RPMI8226 (cell line): ENCODE measurements around the gene SAMHD1.
A peak's percentile ranks its signal among the peaks of the same experiment; 100 is the strongest.
"Not testable (repeated sequence)": the region's sequence is repeated elsewhere in the genome, so short reads cannot be mapped to it uniquely, and the experiment has no call there.

ENCODE experiments used
- DNase-seq: peaks from one replicate; pipeline ENCODE4 v3.0.0-alpha.2; 2015

SAMHD1 gene

GRCh38 chr20:36906086-36906485 is 45.4 kb downstream of the SAMHD1 start:
- not testable (repeated sequence) for DNase-seq

- DNase-seq = not testable (repeated sequence)
Observed at GRCh38 chr20:36905566-36905965, 45.9 kb downstream of the SAMHD1 start.

- DNase-seq = no peak
Observed at GRCh38 chr20:36904690-36905089, 46.8 kb downstream of the SAMHD1 start.

GRCh38 chr20:36895036-36895435 is 56.5 kb downstream of the SAMHD1 start:
- DNase-seq = no peak

- DNase-seq = no peak
Observed at GRCh38 chr20:36893801-36894200, 57.7 kb downstream of the SAMHD1 start.

GRCh38 chr20:36891211-36891610 is 60.3 kb downstream of the SAMHD1 start:
- DNase-seq = no peak

GRCh38 chr20:36890586-36890985 is 60.9 kb downstream of the SAMHD1 start:
- DNase-seq = no peak

- no peak for DNase-seq
Observed at GRCh38 chr20:36888880-36889516, 62.5 kb downstream of the SAMHD1 start.

- DNase-seq = no peak
Observed at GRCh38 chr20:36887752-36888090, 63.8 kb downstream of the SAMHD1 start.

- DNase-seq = peak; percentile 85
Observed at GRCh38 chr20:36886859-36887751, 64.4 kb downstream of the SAMHD1 start.

- no peak for DNase-seq
Observed at GRCh38 chr20:36885356-36885755, 66.2 kb downstream of the SAMHD1 start.

GRCh38 chr20:36883977-36884535 is 67.5 kb downstream of the SAMHD1 start:
- DNase-seq = peak; percentile 74

GRCh38 chr20:36881888-36882287 is 69.6 kb downstream of the SAMHD1 start:
- DNase-seq = no peak

GRCh38 chr20:36881331-36881730 is 70.2 kb downstream of the SAMHD1 start:
- no peak for DNase-seq

- no peak for DNase-seq
Observed at GRCh38 chr20:36880741-36881250, 70.7 kb downstream of the SAMHD1 start.

GRCh38 chr20:36878941-36879340 is 72.6 kb downstream of the SAMHD1 start:
- DNase-seq = no peak

GRCh38 chr20:36876473-36876833 is 75.1 kb downstream of the SAMHD1 start:
- DNase-seq = no peak

GRCh38 chr20:36875702-36876472 is 75.6 kb downstream of the SAMHD1 start, which contains the start of gene TLDC2:
Gene TLDC2, plus strand, starts transcription at chr20:36876138. Its CDS starts 37 bp downstream, at chr20:36876175.
- no peak for DNase-seq

- peak; percentile 41 for DNase-seq
Observed at GRCh38 chr20:36875093-36875492, 76.4 kb downstream of the SAMHD1 start.

- no peak for DNase-seq
Observed at GRCh38 chr20:36873498-36874189, 77.9 kb downstream of the SAMHD1 start.

- DNase-seq = no peak
Observed at GRCh38 chr20:36872852-36873251, 78.7 kb downstream of the SAMHD1 start.
